Natural killer cell (primary cell): ENCODE results near the gene UBA3. TPM values are rescaled to one million over a fixed set of nuclear protein-coding genes. Genes with fewer than 3 reads are reported as not detected.

ENCODE experiments used
- ATAC-seq, 3 donors: fragments of 150-1000 bp in 2 of 3; fragments of 200-7000 bp in 1 of 3; cut with Tn5 transposase; 1 replicate in 1 of 3; 2 replicates in 2 of 3; pipeline ENCODE4 v1.10.0; 2021; ENCODE audit warnings: mild to moderate bottlenecking in 2 of 3, moderate library complexity in 2 of 3
- DNase-seq, 2 donors: peaks; one replicate each; pipeline versions ENCODE4 v3.0.0 to v3.0.0-alpha.2; 2013 to 2021; ENCODE audit warnings: mixed read lengths in 1 of 2
- H3K27ac ChIP-seq: one replicate; pipeline ENCODE4 v1.5.1; 2013; ENCODE audit warnings: mild to moderate bottlenecking, low read length
- H3K27me3 ChIP-seq: one replicate; pipeline ENCODE4 v1.6.1; 2013; ENCODE audit warnings: low read length; ENCODE audit not compliant: control insufficient read depth, insufficient read depth
- H3K36me3 ChIP-seq: one replicate; pipeline ENCODE4 v1.6.1; 2013; ENCODE audit warnings: low read length; ENCODE audit not compliant: control insufficient read depth, insufficient read depth
- H3K4me1 ChIP-seq: one replicate; pipeline ENCODE4 v1.6.1; 2013; ENCODE audit warnings: low read length; ENCODE audit not compliant: control insufficient read depth, insufficient read depth
- H3K4me3 ChIP-seq: one replicate; pipeline ENCODE4 v1.5.1; 2013; ENCODE audit warnings: low read length
- H3K9me3 ChIP-seq: one replicate; pipeline ENCODE4 v1.6.1; 2013; ENCODE audit warnings: low read length; ENCODE audit not compliant: control insufficient read depth, insufficient read depth
- H3K27ac Mint-ChIP-seq, 2 donors: one replicate each; pipeline ENCODE4 v1.8.0; 2022; ENCODE audit warnings: mild to moderate bottlenecking in 2 of 2, mixed read lengths in 2 of 2, moderate library complexity in 1 of 2
- H3K27me3 Mint-ChIP-seq, 2 donors: one replicate each; pipeline ENCODE4 v1.8.0; 2022; ENCODE audit warnings: low read depth in 2 of 2, mixed read lengths in 2 of 2
- H3K36me3 Mint-ChIP-seq: one replicate; pipeline ENCODE4 v1.8.0; 2022; ENCODE audit warnings: mixed read lengths
- H3K4me1 Mint-ChIP-seq, 2 donors: one replicate each; pipeline ENCODE4 v1.8.0; 2022; ENCODE audit warnings: mixed read lengths in 2 of 2
- H3K4me3 Mint-ChIP-seq: one replicate; pipeline ENCODE4 v1.8.0; 2022; ENCODE audit warnings: mild to moderate bottlenecking, moderate library complexity, mixed read lengths
- H3K9me3 Mint-ChIP-seq, 2 donors: one replicate each; pipeline ENCODE4 v1.8.0; 2022; ENCODE audit warnings: mixed read lengths in 2 of 2
- CTCF ChIP-seq: fragments of 200-600 bp; IDR thresholded peaks from one replicate; pipeline ENCODE4 v1.8.0; 2022; ENCODE audit warnings: antibody characterized with exemption
- WGBS: methylation state at CpG from one replicate; pipeline ENCODE4 v1.1.7; 2013; ENCODE audit warnings: missing lambda C conversion rate; ENCODE audit not compliant: insufficient coverage; 5-methylcytosine and 5-hydroxymethylcytosine counted together
- intact Hi-C: fragments of 100-400 bp; cut with micrococcal nuclease; formaldehyde crosslinking; loops from one replicate; pipeline ENCODE4 v1.14.2; 2022
- total RNA-seq, 4 donors: library from RNA; stranded (reverse); fragments of 120-200 nt in 1 of 4; gene quantifications; one replicate each; pipeline versions ENCODE4 v1.2.3 to v1.2.4, GENCODE V29; 2013 to 2022

The UBA3 gene
- total RNA-seq, 3 donors from 2014 or later (not counting 1 experiment from before 2014, with no cell fraction given), result 72.0 to 87.7 (median 72.8) TPM

- H3K9me3 Mint-ChIP-seq, result no peaks in the 10 kb centered on the region
- no peaks in the 10 kb centered on the region for H3K27me3 ChIP-seq
- peaks cover 7% of the 10 kb centered on the region for H3K4me1 ChIP-seq
- DNase-seq, result peak in 1 of 2 donors; percentile 10
- peaks cover 9% of the 10 kb centered on the region for H3K36me3 ChIP-seq
- H3K4me1 Mint-ChIP-seq, result peaks cover 6 to 16% of the 10 kb centered on the region in 2 donors
- no peaks in the 10 kb centered on the region for H3K9me3 ChIP-seq
- no peaks in the 10 kb centered on the region for H3K36me3 Mint-ChIP-seq
- peak overlapping the region; percentile 41 to 47 for H3K27ac Mint-ChIP-seq
- H3K27ac ChIP-seq, result no peak overlapping the region
- H3K4me3 ChIP-seq, result no peak overlapping the region
- H3K4me3 Mint-ChIP-seq, result peak overlapping the region; percentile 76
- TF ChIP-seq CTCF, result no peak
- intact Hi-C loops, result no loop called here
- no peaks in the 10 kb centered on the region for H3K27me3 Mint-ChIP-seq
- 98% methylated on average over 8 of the region's 8 CpGs for WGBS
- no peak for ATAC-seq
Observed at GRCh38 chr3:69011096-69011730, 69.0 kb downstream of the UBA3 start.

GRCh38 chr3:69009559-69010410 is 70.4 kb downstream of the UBA3 start:
- Histone ChIP-seq H3K27ac (no peak overlapping the region), H3K36me3 (peaks cover 9% of the 10 kb centered on the region), H3K27me3 (no peaks in the 10 kb centered on the region), H3K4me3 (no peak overlapping the region), H3K4me1 (peaks cover 7% of the 10 kb centered on the region), H3K9me3 (no peaks in the 10 kb centered on the region)
- H3K27me3 Mint-ChIP-seq, result no peaks in the 10 kb centered on the region
- WGBS, result 97% methylated on average over 2 of the region's 3 CpGs
- no peaks in the 10 kb centered on the region for H3K9me3 Mint-ChIP-seq
- H3K4me1 Mint-ChIP-seq, result peaks cover 6 to 16% of the 10 kb centered on the region in 2 donors
- DNase-seq (no peak), ATAC-seq (no peak)
- H3K4me3 Mint-ChIP-seq, result no peak overlapping the region
- TF ChIP-seq CTCF, result no peak
- H3K27ac Mint-ChIP-seq, result peak overlapping the region in 1 of 2 donors; percentile 12
- no peaks in the 10 kb centered on the region for H3K36me3 Mint-ChIP-seq
- intact Hi-C loops, result no loop called here

GRCh38 chr3:69008980-69009379 is 71.2 kb downstream of the UBA3 start:
- intact Hi-C loops, result no loop called here
- no peak for TF ChIP-seq CTCF
- ATAC-seq (no peak), DNase-seq (no peak)
- Mint-ChIP-seq H3K4me1 (peaks cover 1 to 11% of the 10 kb centered on the region in 2 donors), H3K27me3 (no peaks in the 10 kb centered on the region), H3K27ac (no peak overlapping the region), H3K9me3 (no peaks in the 10 kb centered on the region), H3K4me3 (no peak overlapping the region), H3K36me3 (no peaks in the 10 kb centered on the region)
- Histone ChIP-seq H3K36me3 (peaks cover 9% of the 10 kb centered on the region), H3K4me1 (peaks cover 7% of the 10 kb centered on the region), H3K4me3 (no peak overlapping the region), H3K9me3 (no peaks in the 10 kb centered on the region), H3K27me3 (no peaks in the 10 kb centered on the region), H3K27ac (no peak overlapping the region)
- WGBS, result no CpG with 5 or more reads among the region's 2 CpGs
